ENCODE results near the gene RHOV.

RHOV gene

GRCh38 chr15:40830884-40831283 lies 43.1 kb downstream of the RHOV start:
- H3K27ac ChIP-seq = no peak overlapping the region
- TF ChIP-seq CTCF (IDR thresholded peaks at IDR 0.05) (no peak), ZFX (IDR thresholded peaks at IDR 0.05; ENCODE audit: borderline replicate concordance) (no peak)

GRCh38 chr15:40829115-40829514 lies 44.9 kb downstream of the RHOV start:
- TF ChIP-seq CTCF (IDR thresholded peaks at IDR 0.05) = no peak
- no peak for TF ChIP-seq ZFX (IDR thresholded peaks at IDR 0.05; ENCODE audit: borderline replicate concordance)
- H3K27ac ChIP-seq = no peak overlapping the region

GRCh38 chr15:40828447-40829036 lies 45.5 kb downstream of the RHOV start, which contains the start of gene PPP1R14D:
TSS of gene PPP1R14D (minus strand) at chr15:40828708. CDS start at chr15:40828641, 67 bp downstream.
- no peak within 1 kb of the TSS for H3K27ac ChIP-seq
- peak; percentile 12; the same call in 1 of the 2 replicates for TF ChIP-seq CTCF (IDR thresholded peaks at IDR 0.05)
- TF ChIP-seq ZFX (IDR thresholded peaks at IDR 0.05; ENCODE audit: borderline replicate concordance) = no peak

GRCh38 chr15:40826423-40827075 lies 47.5 kb downstream of the RHOV start:
- TF ChIP-seq ZFX (IDR thresholded peaks at IDR 0.05; ENCODE audit: borderline replicate concordance) (no peak), CTCF (IDR thresholded peaks at IDR 0.05) (no peak)
- no peak overlapping the region for H3K27ac ChIP-seq

GRCh38 chr15:40825661-40826422 lies 48.2 kb downstream of the RHOV start:
- H3K27ac ChIP-seq = no peak overlapping the region
- TF ChIP-seq ZFX (IDR thresholded peaks at IDR 0.05; ENCODE audit: borderline replicate concordance) = no peak
- TF ChIP-seq CTCF (IDR thresholded peaks at IDR 0.05) = no peak

GRCh38 chr15:40823572-40824343 lies 50.3 kb downstream of the RHOV start:
- H3K27ac ChIP-seq = no peak overlapping the region
- TF ChIP-seq CTCF (IDR thresholded peaks at IDR 0.05) (no peak), ZFX (IDR thresholded peaks at IDR 0.05; ENCODE audit: borderline replicate concordance) (no peak)

All from 22Rv1 (cell line).